ENCODE measurements around the gene NPIPB2.

The NPIPB2 gene

DNA sequence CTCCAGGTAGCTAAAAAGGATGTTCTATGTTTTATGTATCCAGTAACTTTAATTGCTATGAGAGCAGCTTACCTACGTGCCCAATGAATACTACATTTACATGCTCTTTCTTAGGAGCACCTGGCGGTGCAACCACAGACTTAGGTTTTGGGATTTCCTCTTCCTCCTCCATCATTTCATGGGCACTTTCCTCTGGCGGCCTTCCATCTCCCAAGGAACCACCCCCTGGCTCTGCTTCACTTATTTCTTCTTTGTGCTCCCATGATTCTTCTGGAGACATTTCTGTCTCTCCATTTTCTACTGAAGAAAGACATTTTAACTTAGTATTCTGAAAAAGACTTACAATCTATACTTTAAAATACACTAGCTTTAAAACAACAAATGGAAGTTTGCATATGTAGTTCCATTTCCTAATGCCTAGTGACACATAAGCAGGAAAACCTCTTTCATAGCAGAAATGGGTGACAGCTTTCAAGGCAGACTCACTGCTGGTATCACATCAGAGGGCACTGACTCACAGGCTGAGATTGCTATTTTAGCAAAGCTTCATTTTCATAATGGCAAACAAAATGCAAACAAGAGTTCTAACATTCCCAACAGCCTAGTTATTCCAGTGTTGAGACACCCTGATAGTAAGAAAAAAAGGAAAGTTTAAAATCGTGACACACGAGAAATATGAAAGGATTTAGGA is 45.2 kb downstream of the NPIPB2 start:
- FAIRE-seq = no peak

DNA sequence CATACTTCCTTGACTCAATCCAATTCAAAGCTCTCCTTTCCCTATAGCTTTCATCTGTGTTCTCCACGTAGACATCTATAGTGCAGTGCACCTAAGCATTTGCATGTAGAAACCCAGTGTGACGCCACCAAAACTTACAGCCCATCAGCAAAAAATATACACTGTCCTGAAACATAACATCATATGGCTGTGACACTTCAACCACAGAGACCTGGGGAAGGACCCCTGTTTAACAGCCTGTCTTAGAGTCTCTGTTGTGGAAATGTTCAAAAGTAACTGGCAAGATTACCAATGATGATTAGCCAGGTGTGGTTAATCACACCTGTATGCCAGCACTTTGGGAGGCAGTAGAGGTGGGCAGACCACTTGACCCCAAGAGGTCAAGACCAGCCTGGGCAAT is 48.3 kb downstream of the NPIPB2 start:
- FAIRE-seq = no peak

DNA sequence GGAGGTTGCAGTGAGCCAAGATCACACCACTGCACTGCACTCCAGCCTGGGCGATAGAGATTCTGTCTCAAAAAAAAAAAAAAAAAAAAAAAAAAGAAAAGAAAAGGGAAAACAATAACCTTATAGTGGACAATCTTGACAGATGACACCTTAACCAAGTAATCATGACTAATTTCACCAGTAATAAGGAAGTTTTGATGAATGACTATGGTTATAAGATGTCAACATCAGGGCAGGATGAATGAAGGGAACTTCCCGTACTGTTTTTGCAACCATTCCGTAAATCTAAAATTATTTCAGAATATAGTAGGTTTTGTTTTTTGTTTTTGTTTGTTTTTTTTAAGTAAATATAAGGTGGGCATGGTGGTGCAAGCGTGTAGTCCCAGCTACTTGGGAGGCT is 49.1 kb downstream of the NPIPB2 start:
- no peak for FAIRE-seq

DNA sequence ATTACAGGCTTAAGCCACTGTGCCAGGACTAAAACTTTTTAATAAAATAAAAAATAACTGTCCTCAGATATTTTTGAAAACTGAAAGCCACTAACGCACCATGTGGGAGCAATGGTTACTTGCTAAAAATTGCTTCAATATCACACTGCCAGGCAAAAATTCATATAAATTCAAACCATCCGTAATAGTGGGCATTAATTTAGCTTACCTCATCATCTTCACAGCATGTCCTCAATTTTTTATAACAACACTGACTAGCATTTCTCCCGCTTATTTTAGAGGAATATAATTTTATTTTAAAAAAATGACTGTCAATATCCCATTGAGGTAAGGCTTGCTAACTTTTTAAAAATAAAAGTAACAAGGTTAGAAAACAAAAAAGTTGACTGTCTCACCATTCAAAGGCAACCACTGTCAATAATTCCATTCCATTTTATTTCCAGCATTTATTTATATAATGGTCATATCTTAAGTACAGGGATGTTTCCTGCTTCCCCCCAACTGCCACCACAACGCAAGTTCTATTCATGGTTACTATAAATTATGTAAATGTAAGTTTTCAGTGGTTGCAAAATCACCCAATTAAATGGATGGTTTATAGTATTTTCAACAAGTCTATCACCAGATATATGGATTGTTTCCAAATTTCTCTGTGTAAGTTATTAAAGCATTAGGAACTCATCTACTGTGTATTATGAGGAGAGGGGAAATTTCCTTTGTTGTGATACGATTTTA is 51.4 kb downstream of the NPIPB2 start:
- no peak for FAIRE-seq

DNA sequence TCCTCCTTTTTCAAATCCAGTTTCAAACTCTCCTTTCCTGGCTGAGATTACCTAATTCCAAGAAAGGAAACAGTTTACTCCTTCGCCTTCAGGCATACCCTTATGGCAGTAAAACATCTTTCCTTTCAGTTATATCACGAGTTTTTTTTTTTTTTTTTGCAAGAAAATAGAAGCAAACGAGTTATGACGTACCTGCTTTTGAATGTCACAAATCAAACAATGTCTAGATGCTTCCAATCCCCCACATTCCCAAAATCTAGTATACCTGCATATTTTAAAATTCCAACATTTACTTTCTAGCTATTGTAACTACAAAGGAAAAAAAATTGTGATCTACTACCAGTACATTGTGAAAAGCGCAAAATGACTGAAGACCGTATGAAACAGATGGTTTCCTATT is 55.0 kb downstream of the NPIPB2 start:
- FAIRE-seq = no peak

DNA sequence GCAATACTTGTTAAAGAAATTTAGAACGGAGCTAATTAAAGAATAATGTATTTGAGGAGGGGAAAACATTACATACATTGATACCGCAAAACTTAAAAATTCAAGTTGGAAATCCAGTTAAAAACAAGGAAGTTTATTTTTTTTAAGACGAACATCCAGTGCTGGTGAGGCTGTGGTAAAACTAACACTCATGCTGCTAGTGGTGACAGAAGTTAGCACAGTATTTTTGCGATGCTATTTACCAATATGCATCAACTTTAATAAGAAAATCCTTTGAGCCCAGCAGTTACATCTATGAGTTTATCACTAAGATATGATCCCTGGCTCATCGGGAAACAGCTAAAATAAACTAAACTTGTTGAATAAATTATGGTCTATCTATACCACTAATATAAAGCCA is 57.8 kb downstream of the NPIPB2 start:
- FAIRE-seq = no peak

DNA sequence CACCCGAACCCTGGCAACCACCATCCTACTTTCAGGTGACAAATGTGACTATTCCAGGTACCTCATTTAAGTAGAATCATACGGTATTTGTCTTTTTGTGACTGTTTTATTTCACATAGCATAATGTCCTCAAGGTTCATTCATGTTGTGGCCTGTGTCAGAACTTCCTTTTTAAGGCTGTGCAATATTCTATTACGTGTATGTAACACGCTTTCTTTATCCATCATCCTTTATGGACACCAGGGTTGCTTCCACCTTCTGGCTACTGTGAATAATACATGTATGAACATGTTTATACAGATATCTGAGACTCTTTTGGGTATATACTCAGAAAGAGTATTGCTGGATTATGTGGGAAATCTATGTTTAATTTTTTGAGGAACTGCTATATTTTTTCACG is 61.8 kb downstream of the NPIPB2 start:
- no peak for FAIRE-seq

DNA sequence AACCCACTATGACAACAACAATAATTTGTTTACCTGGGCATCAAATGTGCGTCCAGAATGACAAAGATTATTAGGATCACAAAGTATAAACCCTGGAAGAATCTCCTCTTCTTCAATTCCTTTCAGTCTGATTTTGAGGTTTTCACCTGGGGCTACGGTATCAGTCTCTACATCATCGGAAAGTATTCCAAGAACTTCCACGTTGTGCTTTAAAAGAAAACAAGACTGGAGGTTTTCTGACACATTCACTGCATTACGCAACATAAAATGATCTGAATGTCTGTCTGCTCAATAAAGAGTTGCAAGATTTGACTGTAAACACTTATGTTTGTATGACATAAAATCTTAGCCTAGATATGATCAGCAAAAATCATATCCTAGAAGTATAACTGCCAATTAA is 64.5 kb downstream of the NPIPB2 start:
- no peak for FAIRE-seq
